ENCODE results near the gene FKBP2. TPM values are rescaled to one million over a fixed set of nuclear protein-coding genes. Genes with fewer than 3 reads are reported as not detected.
A peak's percentile ranks its signal among the peaks of the same experiment; 100 is the strongest.

Gene FKBP2
- total RNA-seq, 1 experiment from 2014 or later, result 41.0 TPM

- Histone ChIP-seq H4K91ac (ENCODE audit: insufficient read length, low read depth, low read length) (no peak overlapping the region), H3K23me2 (ENCODE audit: insufficient read length, low read depth, low read length, poor library complexity, severe bottlenecking) (peaks cover 35% of the 10 kb centered on the region), H3K9me3 (ENCODE audit: control insufficient read depth, low read depth, low read length) (no peaks in the 10 kb centered on the region), H2BK12ac (ENCODE audit: insufficient read length, low read depth, low read length) (no peak overlapping the region), H2AFZ (ENCODE audit: low read length) (no peak overlapping the region), H3K14ac (ENCODE audit: insufficient read depth, low read length) (no peak overlapping the region), H3K18ac (ENCODE audit: insufficient read length, low read depth, low read length) (no peak overlapping the region), H3K27ac (ENCODE audit: insufficient read length, low read depth, low read length) (no peak overlapping the region), H3T11ph (ENCODE audit: low read length) (no peak overlapping the region), H3K79me2 (ENCODE audit: insufficient read depth, low read length) (no peaks in the 10 kb centered on the region), H3K4me2 (ENCODE audit: insufficient read depth, insufficient read length, low read length) (peak overlapping the region; percentile 94), H3K4me1 (ENCODE audit: insufficient read depth, low read length) (0 out of 2 replicates have a peak, but pooled peaks cover 3% of the 10 kb centered on the region), H2BK15ac (ENCODE audit: low read depth, low read length) (no peak overlapping the region), H3K23ac (ENCODE audit: insufficient read length, low read depth, low read length) (no peak overlapping the region), H4K8ac (replicated peaks; ENCODE audit: insufficient read length, low read depth, low read length) (no peak overlapping the region), H3K4ac (ENCODE audit: low read depth, low read length) (no peak overlapping the region), H2BK120ac (ENCODE audit: low read depth, low read length, poor library complexity, severe bottlenecking) (no peak overlapping the region), H4K20me1 (ENCODE audit: control insufficient read depth, insufficient read depth, insufficient read length) (no peaks in the 10 kb centered on the region), H4K5ac (ENCODE audit: insufficient read length, low read depth, low read length) (no peak overlapping the region), H3K79me1 (ENCODE audit: insufficient read depth, low read depth, low read length, poor library complexity, severe bottlenecking) (no peaks in the 10 kb centered on the region), H3K9ac (ENCODE audit: extremely low read depth, insufficient read length, low read length) (no peak overlapping the region), H2BK20ac (ENCODE audit: low read depth, low read length, poor library complexity, severe bottlenecking) (no peak overlapping the region), H2AK5ac (ENCODE audit: insufficient read length, low read length) (no peak overlapping the region), H3K27me3 (ENCODE audit: insufficient read depth, low read length) (no peaks in the 10 kb centered on the region; the same call in 1 of the 2 replicates), H2BK5ac (ENCODE audit: insufficient read length, low read length) (no peak overlapping the region), H3K56ac (ENCODE audit: insufficient read length, low read depth, low read length) (no peak overlapping the region)
- no peak for DNase-seq
- H3K4me3 Mint-ChIP-seq, result peak overlapping the region; percentile 74 to 91; a peak in 4 of 5 replicates
- peaks cover 0 to 4% (median 3%) of the 10 kb centered on the region in 3 experiments; a peak in 3 of 7 replicates for H3K36me3 Mint-ChIP-seq (ENCODE audit: insufficient read depth in 1 of 3, low read depth in 3 of 3)
- WGBS (ENCODE audit: extremely low coverage, insufficient read length, low lambda C conversion rate), result no CpG with 5 or more reads among the region's 12 CpGs
- H3K27ac Mint-ChIP-seq, result no peak overlapping the region; a peak in 2 of 7 replicates
- no peaks in the 10 kb centered on the region for H3K9me3 Mint-ChIP-seq
- no peak for TF ChIP-seq CTCF (conservative IDR thresholded peaks at IDR 0.05)
- peaks cover 20% of the 10 kb centered on the region for H3K27me3 Mint-ChIP-seq (ENCODE audit: low read depth)
- H3K4me1 Mint-ChIP-seq, result peaks cover 26 to 39% of the 10 kb centered on the region in 2 experiments
These were observed 11.7 kb upstream of the FKBP2 start for GRCh38 chr11:64229090-64229743.
